Fibroblast of lung (primary cell): Measurements from ENCODE around the gene ZNF140. TPM values are rescaled to one million over a fixed set of nuclear protein-coding genes. Genes with fewer than 3 reads are reported as not detected.
A peak's percentile ranks its signal among the peaks of the same experiment; 100 is the strongest.

Source experiments
- DNase-seq, 2 donors: peaks; one replicate each; pipeline versions ENCODE4 v3.0.0 to v3.0.0-alpha.2; 2010; ENCODE audit warnings: low read depth in 2 of 2
- H2AFZ ChIP-seq: 2 replicates; pipeline ENCODE4 v1.5.1; 2012; ENCODE audit warnings: low read length, control low read depth, inconsistent platforms
- H3K27ac ChIP-seq: 2 replicates; pipeline ENCODE4 v1.5.1; 2011; ENCODE audit warnings: low read length, control low read depth; ENCODE audit not compliant: insufficient read depth
- H3K27me3 ChIP-seq: 2 replicates; pipeline ENCODE4 v1.5.1; 2011; ENCODE audit warnings: mild to moderate bottlenecking, low read length; ENCODE audit not compliant: control insufficient read depth, insufficient read depth
- H3K36me3 ChIP-seq: 2 replicates; pipeline ENCODE4 v1.5.1; 2011; ENCODE audit warnings: low read length; ENCODE audit not compliant: control insufficient read depth, insufficient read depth
- H3K4me1 ChIP-seq: 2 replicates; pipeline ENCODE4 v1.5.1; 2011; ENCODE audit warnings: low read length; ENCODE audit not compliant: control insufficient read depth, insufficient read depth; ENCODE audit errors: extremely low read depth
- H3K4me2 ChIP-seq: 2 replicates; pipeline ENCODE4 v1.5.1; 2011; ENCODE audit warnings: low read length, control low read depth; ENCODE audit not compliant: insufficient read depth; ENCODE audit errors: extremely low read depth
- H3K4me3 ChIP-seq, 4 experiments: fragments of 200-600 bp in 1 of 4; sonication (generic) in 1 of 4; replicated peaks in 1 of 4; 2 replicates each; pipeline ENCODE4 v1.5.1; 2011 to 2016; ENCODE audit warnings: low read length in 4 of 4, low read depth in 3 of 4, mild to moderate bottlenecking in 3 of 4, control low read depth in 2 of 4, inconsistent platforms in 1 of 4, mixed read lengths in 1 of 4; ENCODE audit not compliant: insufficient read depth in 1 of 4; ENCODE audit errors: control extremely low read depth in 1 of 4
- H3K79me2 ChIP-seq: 2 replicates; pipeline ENCODE4 v1.5.1; 2012; ENCODE audit warnings: mild to moderate bottlenecking, low read length, inconsistent platforms; ENCODE audit not compliant: control insufficient read depth, insufficient read depth
- H3K9ac ChIP-seq: 2 replicates; pipeline ENCODE4 v1.5.1; 2011; ENCODE audit warnings: mild to moderate bottlenecking, low read length, control low read depth; ENCODE audit not compliant: insufficient read depth
- H3K9me3 ChIP-seq: 2 replicates; pipeline ENCODE4 v1.5.1; 2012; ENCODE audit warnings: low read depth, low read length; ENCODE audit not compliant: control insufficient read depth, insufficient read depth
- H4K20me1 ChIP-seq: 2 replicates; pipeline ENCODE4 v1.5.1; 2011; ENCODE audit warnings: low read length; ENCODE audit not compliant: control insufficient read depth, insufficient read depth; ENCODE audit errors: extremely low read depth
- CTCF ChIP-seq, 2 donors: IDR thresholded peaks in 1 of 2; conservative IDR thresholded peaks in 1 of 2; 1 replicate in 1 of 2; 2 replicates in 1 of 2; pipeline ENCODE4 v1.5.1; 2011 to 2012; ENCODE audit warnings: low read length in 2 of 2, control low read depth in 1 of 2, inconsistent platforms in 1 of 2, low read depth in 1 of 2, mild to moderate bottlenecking in 1 of 2
- EZH2 ChIP-seq: IDR thresholded peaks from 2 replicates; pipeline ENCODE4 v1.5.1; 2012; ENCODE audit warnings: low read length, control low read depth, mild to moderate bottlenecking; ENCODE audit errors: missing control alignments
- polyA plus RNA-seq, 2 donors: library from polyadenylated mRNA; depleted of rRNA in 1 of 2; stranded (reverse) in 1 of 2; unstranded in 1 of 2; fragments of >200 nt; gene quantifications; 2 replicates each; pipeline ENCODE4 v1.2.1, GENCODE V29; 2011 to 2012; ENCODE audit warnings: missing spikeins in 1 of 2
- total RNA-seq: library from RNA; depleted of rRNA; stranded (reverse); fragments of >200 nt; gene quantifications from 2 replicates; pipeline ENCODE4 v1.2.1, GENCODE V29; 2014

ZNF140 gene
- total and polyA plus RNA-seq, 2 donors (not counting 1 experiment from before 2014, with no cell fraction given) = 17.4 to 54.8 TPM

GRCh38 chr12:133124674-133125073 lies 44.0 kb downstream of the ZNF140 start:
- TF ChIP-seq EZH2 = no peak
- TF ChIP-seq CTCF (conservative IDR thresholded peaks at IDR 0.05 in 1 of 2, IDR thresholded peaks at IDR 0.05 in 1 of 2; ENCODE audit: low read depth in 1 of 2, low read length in 2 of 2) = no peak
- DNase-seq = no peak
- Histone ChIP-seq H3K27ac (no peak overlapping the region), H3K79me2 (no peaks in the 10 kb centered on the region), H3K9ac (no peak overlapping the region), H3K4me2 (no peak overlapping the region), H3K4me3 (no peak overlapping the region), H3K9me3 (no peaks in the 10 kb centered on the region), H3K36me3 (no peaks in the 10 kb centered on the region), H3K4me1 (no peaks in the 10 kb centered on the region), H2AFZ (no peak overlapping the region), H4K20me1 (no peaks in the 10 kb centered on the region), H3K27me3 (no peaks in the 10 kb centered on the region)

DNA sequence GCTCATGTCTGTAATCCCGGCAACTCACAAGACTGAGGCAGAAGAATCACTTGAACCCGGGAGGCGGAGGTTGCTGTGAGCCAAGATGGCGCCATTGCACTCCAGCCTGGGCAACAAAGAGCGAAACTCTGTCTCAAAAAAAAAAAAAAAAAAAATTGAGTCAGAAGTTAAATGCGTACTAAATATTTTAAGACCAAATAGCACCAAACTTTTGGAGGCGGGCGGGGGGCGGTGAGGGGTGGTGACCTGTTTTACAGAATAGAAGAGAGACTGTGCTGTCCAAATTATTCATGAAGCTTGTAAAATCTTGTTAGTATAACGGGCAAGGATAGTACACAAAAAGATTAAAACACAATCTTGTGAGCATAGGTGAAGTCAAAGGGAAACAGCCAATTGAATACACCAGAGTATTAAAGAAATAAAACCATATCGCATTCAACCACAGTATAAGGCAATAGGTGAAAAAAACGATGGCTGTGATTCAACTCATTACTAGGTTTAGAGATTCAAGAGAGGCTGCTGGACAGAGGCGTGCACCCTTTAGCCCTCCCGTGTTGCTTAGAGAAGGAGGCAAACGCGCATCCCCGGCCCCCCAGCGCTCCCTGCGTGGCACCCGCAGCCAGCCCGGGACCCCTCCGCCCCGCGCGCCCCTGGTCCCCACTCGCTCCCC lies 48.8 kb downstream of the ZNF140 start:
- Histone ChIP-seq H3K36me3 (no peaks in the 10 kb centered on the region), H3K4me2 (peak overlapping the region; percentile 71), H3K4me3 (peak overlapping the region; percentile 59 to 96 (median 80)), H3K9ac (peak overlapping the region; percentile 72), H3K9me3 (no peaks in the 10 kb centered on the region), H3K79me2 (no peaks in the 10 kb centered on the region), H3K27ac (peak overlapping the region; percentile 98), H3K27me3 (no peaks in the 10 kb centered on the region), H4K20me1 (no peaks in the 10 kb centered on the region), H2AFZ (peak overlapping the region; percentile 93), H3K4me1 (no peaks in the 10 kb centered on the region)
- DNase-seq = peak; percentile 36 to 49
- TF ChIP-seq CTCF (conservative IDR thresholded peaks at IDR 0.05 in 1 of 2, IDR thresholded peaks at IDR 0.05 in 1 of 2; ENCODE audit: low read depth in 1 of 2, low read length in 2 of 2) (no peak), EZH2 (no peak)

- H3K27ac ChIP-seq = peak within 1 kb of the TSS; percentile 98
- no peaks in the 10 kb centered on the region for H3K9me3 ChIP-seq
- DNase-seq = peak; percentile 96 to 97
- H3K4me3 ChIP-seq = peak within 1 kb of the TSS; percentile 59 to 96 (median 80)
- H3K27me3 ChIP-seq = no peaks in the 10 kb centered on the region
- H3K9ac ChIP-seq = peak within 1 kb of the TSS; percentile 72
- H3K4me2 ChIP-seq = peak within 1 kb of the TSS; percentile 71
- H2AFZ ChIP-seq = peak within 1 kb of the TSS; percentile 96
- H3K4me1 ChIP-seq = no peaks in the 10 kb centered on the region
- H3K79me2 ChIP-seq = no peaks in the 10 kb centered on the region
- H3K36me3 ChIP-seq = no peaks in the 10 kb centered on the region
- TF ChIP-seq CTCF (conservative IDR thresholded peaks at IDR 0.05 in 1 of 2, IDR thresholded peaks at IDR 0.05 in 1 of 2; ENCODE audit: low read depth in 1 of 2, low read length in 2 of 2) (no peak), EZH2 (no peak)
- no peaks in the 10 kb centered on the region for H4K20me1 ChIP-seq
Observed at GRCh38 chr12:133130038-133130807, 49.5 kb downstream of the ZNF140 start, which contains the start of the genes ZNF10 and ZNF891. Gene ZNF10, plus strand, starts transcription at chr12:133130627. Its CDS starts 13,866 bp downstream, at chr12:133144493. Gene ZNF891, minus strand, starts transcription at chr12:133130274. Its CDS starts 8,356 bp downstream, at chr12:133121918.
